Measurements from ENCODE around the gene PON2.
A peak's percentile ranks its signal among the peaks of the same experiment; 100 is the strongest.
"Not testable (repeated sequence)": the region's sequence is repeated elsewhere in the genome, so short reads cannot be mapped to it uniquely, and the experiment has no call there.

Gene PON2

DNA sequence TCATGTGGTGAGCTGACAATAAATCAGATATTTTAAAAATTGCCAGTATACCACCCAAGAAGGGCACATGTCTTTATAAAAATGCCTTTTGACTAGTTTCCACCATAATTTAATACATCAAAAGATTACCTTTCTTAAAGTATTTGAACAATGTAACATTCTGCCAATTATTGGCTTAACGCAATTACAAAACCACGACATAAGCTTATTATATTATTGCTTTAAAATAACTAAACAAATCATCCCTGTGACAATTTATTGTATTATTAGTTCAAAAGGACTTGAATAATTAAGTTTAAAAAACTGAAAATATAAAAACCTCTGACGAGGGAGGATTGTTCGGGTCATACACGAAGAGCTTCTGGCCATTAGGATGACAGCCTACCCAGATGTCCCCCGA lies 29.0 kb downstream of the PON2 start:
- no peak for DNase-seq (ENCODE audit: low read depth in 2 of 3, low spot score in 1 of 3)

DNA sequence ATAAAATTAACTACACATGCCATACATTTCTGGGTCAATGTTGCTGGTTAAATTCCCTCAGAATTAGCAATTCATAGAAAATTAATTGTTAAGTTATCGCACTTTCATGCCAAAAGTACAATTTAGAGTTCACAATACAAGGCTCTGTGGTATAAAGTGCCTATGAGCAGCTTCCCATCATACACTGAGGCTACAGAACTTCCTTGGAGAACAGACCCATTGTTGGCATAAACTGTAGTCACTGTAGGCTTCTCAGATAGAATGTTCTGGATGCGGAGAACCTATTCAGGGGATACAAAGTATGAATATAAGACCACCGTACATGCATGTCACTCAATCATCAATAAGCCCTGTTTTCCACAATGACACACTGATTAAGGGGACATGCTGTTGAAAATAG lies 29.6 kb downstream of the PON2 start:
- no peak for DNase-seq (ENCODE audit: low read depth in 2 of 3, low spot score in 1 of 3)

DNA sequence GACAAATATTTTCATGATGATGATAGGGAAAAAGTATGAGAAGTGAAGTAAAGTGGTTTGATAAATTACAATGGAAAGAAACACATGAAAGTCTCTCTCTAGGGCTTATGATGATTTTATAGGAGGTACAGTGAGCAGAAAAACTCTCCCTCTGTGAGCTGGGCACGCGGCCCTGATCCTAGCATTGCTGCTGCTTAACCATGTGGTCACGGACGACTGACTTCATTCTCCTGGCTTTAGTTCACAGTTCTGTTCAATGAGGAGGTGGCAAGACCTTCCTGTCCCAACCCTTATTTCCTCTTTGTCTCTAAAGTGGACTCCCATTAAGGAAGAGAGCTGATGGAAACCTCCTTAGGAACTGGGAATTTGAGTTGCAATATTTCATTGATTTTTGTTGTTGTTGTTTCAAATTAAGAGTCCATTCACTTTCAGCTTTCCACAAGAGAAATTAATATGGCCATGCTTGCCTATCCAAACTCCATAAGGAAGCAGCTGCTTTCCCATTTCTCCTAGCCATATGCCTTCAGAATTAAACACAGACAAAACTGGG lies 30.4 kb downstream of the PON2 start:
- no peak for DNase-seq (ENCODE audit: low read depth in 2 of 3, low spot score in 1 of 3)

DNA sequence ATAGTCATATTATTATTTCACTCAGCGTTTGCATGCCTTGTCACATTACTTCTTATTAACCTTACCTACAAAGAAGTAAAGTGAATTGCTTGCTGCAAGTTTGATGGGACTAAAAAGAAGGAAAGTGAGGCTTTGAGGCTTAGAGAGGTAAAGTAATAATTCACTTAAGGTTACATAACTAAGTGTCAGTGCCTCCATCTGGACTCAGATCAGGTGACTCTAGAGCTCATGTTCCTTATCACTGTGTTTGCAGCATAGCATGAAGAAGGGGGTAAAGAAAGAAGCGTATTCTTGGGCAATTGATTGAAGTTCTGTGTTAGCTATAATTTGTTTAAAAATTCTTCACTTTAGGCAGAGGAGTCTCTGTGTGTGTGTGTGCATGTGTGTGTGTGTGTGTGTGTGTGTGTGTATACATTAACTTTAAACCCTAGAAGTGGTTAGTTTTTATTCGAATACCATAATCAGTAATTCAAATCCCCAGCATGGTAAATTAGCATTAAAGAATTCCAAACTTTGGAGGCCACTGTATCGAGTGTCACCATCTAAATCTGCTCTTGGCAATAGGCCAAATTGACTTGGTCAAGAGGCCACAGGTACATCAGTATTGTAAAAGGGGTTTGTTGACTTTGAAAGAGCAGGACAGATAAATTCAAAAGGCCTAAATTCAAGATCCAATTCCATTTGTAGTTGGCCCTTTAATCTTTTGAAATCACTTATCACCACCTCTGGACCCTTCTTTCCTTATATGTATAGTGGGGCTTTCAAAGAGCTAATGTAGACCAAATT lies 36.5 kb downstream of the PON2 start:
- no peak for DNase-seq (ENCODE audit: low read depth in 2 of 3, low spot score in 1 of 3)

DNA sequence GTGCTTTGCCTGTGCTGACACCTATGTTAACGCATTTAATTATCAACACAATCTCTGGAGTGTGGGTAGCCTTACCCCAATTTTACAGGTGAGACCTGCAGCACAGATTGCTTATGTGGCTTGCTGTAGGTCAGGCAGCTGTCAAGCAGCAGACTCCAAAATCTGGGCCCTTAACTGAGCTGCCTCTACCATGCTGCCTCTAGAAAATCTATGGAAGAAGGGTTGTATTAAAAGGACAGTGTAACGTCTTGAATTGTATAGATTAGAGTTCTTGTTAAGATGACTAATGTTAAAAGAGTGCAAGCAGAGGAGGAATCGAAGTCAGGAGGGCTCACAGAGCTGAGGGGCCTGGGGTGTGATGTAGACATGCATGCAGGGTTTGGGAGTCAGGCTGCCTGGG lies 37.4 kb downstream of the PON2 start:
- DNase-seq (ENCODE audit: low read depth in 2 of 3, low spot score in 1 of 3), result no peak

DNA sequence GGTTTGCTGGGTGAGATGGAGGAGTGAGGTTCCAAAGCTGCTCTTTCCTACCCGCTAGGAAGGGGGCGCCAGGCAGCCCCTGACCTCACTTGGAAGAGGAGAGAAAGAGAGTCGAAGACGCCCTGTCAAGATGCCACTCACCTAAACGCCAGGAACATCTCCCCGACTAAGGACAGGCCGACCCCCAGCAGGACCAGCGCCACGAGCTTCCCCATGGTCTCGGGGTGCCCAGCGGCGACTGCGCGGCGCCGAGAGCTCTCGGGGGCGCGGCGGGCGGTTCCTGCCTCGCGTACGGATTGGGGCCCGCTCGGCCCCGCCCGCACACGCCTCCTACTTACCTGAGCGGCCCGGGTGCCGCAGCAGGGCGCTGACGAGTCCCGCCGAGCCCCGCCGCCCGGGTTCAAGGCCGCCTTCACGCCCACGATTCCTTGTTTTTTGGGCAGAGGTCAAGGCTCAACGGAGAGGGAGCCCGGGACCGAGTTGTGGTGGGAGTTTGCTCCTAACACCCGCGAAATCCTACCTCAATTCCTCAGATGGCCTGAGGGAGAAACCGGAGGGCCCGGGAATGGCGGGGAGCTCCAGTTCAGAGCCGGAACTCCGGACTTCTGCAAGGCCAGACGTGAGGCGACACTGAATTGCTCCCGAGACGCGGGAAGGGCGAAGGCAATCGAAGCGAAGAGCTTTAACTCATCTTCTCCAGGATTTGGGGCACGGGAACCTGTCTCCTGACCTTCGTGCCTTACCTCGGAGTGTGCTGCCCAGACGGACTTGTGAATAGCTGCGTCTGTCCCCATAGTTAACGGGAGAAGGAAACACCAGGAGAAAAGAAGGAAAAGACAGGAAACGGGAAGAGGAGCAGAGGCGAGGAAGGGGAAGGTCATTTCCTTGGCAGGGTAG lies 38.4 kb downstream of the PON2 start, which contains the start of gene PON3:
Gene PON3 (minus strand): TSS at position 240 of the 897 bp plus-strand sequence. CDS start 25 bp downstream, at position 215.
- DNase-seq (ENCODE audit: low read depth in 2 of 3, low spot score in 1 of 3), result peak in 2 of 3 donors; percentile 1 to 5

DNA sequence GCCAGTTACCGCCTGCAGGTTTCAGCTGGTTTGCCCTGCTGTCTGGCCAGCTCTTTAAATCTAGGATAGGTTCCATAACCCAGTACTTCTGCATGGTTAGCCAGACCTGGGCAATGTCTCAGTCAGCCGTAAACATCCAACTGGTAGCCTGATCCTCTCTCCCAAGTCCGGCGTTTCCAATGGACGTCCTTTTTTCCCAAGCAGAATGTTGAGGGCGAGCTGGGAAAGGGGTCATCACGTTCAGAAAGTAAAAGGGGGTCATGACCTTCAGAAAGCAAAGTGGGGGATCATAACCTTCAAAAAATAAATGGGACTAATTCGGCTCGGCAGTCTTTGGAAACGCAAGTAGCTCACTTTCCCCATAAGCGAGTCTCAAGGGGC lies 39.1 kb downstream of the PON2 start:
- no peak for DNase-seq (ENCODE audit: low read depth in 2 of 3, low spot score in 1 of 3)

DNA sequence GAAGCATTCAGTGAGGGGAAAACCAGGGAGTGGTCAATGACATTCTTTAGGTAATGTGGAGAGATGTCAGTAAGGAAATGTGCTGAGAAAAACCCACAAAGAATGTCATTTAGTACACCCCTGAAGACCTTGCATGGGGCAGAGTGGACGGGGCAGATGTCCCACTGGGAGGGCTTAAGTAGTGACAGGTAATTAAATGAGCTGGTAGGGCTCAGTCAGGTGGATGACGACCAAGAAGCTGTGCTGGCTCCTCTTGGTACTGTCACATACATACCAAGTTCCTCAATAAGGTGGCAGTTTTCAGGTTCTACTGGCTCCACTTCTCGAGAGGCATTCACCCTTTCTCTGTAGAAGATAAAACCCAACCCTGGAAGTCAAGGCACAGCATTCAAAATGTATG lies 40.5 kb downstream of the PON2 start:
- no peak for DNase-seq (ENCODE audit: low read depth in 2 of 3, low spot score in 1 of 3)

DNA sequence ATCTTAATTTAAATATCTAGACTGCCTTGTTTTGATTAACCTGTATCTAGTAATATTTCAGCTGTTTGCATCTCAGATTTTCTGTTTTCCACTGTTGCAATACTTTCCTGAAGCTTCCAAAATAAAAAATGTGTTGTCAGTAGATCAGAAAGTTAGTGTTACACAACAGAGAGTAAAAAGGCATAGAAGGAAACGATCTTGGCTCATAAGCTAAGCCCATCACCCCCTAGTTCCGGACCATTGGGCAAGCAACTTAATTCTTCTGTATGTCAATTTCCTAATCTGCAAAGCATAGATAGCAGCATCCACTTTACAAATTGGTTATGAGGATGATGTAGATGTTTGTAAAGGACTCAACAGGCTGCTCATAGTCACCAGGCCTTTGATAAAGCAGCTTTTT lies 43.1 kb downstream of the PON2 start:
- DNase-seq (ENCODE audit: low read depth in 2 of 3, low spot score in 1 of 3), result no peak

DNA sequence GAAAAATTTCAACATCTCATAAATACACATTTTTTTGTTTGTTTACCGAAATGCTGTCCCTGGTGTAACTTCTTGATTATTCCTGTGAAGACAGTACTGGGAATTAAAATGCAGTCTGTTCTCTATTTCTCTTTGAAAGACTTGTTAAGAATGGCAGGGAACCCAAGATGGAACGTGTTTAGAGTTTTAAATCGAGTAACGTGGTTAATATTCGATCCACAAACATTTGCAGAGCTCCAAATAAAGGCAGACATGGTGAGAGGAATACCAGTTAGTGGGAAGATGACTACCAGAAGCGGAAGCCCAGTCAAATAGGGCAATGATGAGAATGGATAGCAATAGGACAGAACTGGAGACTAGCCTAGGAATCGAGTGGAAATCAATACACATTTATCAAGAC lies 45.3 kb downstream of the PON2 start:
- no peak for DNase-seq (ENCODE audit: low read depth in 2 of 3, low spot score in 1 of 3)

DNA sequence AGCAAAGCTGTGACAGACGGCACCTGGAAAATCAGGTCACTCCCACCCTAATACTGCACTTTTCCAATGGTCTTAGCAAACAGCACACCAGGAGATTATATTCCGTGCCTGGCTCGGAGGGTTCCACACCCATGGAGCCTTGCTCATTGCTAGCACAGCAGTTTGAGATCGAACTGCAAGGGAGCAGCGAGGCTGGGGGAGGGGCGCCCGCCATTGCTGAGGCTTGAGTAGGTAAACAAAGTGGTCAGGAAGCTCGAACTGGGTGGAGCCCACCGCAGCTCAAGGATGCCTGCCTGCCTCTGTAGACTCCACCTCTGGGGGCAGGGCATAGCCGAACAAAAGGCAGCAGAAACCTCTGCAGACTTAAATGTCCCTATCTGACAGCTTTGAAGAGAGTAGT lies 55.4 kb downstream of the PON2 start:
- not testable (repeated sequence) for DNase-seq (ENCODE audit: low read depth in 2 of 3, low spot score in 1 of 3)

DNA sequence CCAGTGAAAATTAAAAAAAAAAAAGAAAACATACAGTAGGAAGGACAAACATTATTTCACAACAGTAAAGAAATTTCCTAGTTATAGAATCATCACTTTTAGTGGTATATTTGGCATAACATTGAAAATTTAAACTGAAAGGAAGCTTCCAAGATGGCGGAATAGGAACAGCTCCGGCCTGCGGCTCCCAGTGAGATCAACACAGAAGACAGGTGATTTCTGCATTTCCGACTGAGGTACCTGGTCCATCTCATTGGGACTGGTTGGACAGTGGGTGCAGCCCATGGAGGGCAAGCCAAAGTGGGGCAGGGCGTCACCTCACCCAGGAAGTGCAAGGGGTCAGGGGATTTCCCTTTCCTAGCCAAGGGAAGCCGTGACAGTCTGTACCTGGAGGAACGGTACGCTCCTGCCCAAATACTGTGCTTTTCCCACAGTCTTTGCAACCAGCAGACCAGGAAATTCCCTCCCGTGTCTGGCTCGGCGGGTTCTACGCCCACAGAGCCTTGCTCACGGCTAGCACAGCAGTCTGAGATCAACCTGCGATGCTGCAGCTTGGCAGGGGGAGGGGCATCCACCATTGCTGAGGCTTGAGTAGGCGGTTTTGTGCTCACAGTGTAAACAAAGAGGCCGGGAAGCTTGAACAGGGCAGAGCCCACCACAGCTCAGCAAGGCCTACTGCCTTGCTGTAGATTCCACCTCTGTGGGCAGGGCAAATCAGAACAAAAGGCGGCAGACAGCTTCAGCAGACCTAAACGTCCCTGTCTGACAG lies 58.0 kb downstream of the PON2 start:
- DNase-seq (ENCODE audit: low read depth in 2 of 3, low spot score in 1 of 3), result no peak

DNA sequence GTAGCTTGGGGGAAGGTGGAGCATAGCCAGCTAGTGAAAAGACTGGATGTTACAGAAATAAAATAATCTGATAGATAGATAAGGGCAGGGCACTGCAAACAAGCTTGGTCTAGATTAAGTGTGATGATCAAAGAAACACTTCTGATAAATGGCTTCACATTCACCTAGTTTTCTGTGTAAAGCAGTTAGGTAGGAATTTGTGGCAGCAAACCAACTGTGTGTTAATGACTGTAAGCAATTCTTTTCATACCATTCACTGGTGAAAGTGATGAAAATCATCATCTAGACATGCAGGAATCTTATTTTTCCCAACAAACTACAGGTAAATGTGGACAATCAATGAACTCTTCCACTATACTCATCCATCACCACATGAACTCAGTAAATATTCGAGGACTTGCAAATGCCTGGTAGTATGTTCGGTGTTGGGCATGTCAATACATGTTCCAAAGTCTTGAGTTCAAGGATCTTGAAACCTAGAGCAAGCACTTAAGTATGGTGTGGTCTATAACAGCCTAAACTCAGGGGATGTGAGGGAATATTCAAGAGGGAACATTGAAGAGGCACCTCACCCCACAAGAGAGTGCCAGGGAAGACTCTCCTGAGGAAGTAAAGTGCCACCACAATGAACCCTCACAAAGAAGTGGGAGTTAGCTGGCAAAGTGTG lies 59.1 kb downstream of the PON2 start:
- no peak for DNase-seq (ENCODE audit: low read depth in 2 of 3, low spot score in 1 of 3)

DNA sequence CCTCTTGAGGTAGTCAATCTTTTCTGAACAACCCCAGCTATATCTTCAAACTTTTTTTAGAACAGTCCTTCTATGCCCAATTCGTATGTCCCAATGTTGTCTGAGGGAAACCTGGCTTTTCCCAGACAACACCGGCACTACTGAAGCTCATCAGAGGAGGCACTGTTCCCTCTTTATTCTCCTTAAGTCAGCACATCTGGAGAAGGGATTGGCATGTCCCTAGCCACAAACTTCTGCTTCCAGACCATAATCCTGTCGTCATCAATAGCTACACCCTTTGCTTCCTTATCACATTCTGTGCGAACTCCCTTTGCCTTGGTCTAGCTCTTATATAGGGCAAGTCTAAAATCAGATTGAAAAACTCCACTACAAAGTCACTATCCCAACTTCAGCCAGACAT lies 61.5 kb downstream of the PON2 start:
- no peak for DNase-seq (ENCODE audit: low read depth in 2 of 3, low spot score in 1 of 3)

DNA sequence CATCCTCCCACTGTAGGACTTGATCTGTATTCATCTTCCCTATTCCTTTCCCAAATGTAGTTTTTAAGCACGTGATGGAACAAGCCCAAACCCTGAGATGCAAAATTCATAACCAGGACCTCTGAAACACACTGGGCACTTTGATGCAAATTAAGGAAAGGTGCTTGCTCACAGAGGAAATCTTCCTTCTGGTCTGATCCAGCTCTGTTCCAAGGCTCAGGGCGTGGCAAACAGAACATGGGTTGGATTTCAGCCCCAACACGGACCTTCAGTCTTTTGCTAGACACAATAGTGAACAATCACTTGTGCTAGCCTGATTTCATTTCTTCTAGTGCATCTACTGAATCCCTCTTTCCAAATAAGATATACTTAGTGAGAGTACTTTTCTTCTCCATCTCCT lies 66.6 kb downstream of the PON2 start:
- no peak for DNase-seq (ENCODE audit: low read depth in 2 of 3, low spot score in 1 of 3)

DNA sequence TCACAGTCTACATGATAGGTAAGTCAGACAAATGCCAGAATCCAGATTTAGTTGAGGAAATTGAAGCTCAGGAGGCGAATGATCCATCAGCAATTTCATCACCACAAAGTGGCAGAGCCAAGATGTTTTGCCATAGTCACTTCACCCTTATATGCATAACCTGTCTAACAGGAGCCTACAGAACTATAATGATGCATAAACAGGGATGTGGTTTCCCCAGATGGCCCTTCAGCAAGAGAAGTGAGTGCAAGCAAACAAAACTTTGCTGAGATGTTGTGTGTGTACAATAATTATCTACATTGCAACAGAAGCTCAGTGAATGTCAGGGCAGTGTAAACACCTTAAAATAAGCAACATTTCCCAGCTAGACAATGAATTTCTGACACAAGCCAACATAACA lies 67.2 kb downstream of the PON2 start:
- DNase-seq (ENCODE audit: low read depth in 2 of 3, low spot score in 1 of 3), result no peak

DNA sequence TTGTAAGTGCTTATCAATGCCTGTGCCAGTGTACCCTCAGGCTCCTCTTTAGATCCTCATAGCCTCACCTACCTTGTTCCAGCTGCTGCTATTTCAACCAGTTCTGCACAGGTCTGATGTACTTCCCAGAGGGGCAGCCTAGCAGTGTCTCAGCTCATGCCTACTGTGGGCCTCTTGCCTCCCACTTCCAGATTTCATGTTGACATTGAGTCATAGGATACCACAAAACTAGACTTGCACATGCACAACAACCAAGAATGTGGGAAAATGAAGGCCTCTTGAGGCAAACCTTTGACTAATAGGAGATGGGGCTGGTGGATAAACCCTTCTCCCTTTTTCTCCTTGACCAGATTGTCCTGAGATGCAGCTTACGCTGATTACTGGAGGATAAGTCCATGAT lies 69.7 kb downstream of the PON2 start:
- no peak for DNase-seq (ENCODE audit: low read depth in 2 of 3, low spot score in 1 of 3)

DNA sequence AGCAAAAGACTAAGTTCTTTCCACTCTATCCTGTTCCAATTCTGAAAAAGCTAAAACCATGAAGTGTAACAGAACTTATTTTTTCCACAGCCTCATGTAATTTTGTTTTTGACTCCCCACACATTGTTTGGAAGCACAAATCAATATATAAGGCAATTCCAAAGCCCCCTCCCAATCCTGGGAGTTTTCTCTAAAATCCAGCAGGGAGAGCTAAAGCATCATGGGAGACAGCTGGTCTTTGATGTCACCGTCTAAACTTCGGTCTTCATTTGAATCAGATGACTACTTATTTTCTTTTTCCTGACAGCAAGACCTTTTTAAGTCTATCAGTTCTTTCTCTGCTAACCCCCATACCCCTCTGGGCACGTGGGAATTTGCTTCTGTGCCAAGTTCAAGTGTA lies 77.2 kb downstream of the PON2 start:
- DNase-seq (ENCODE audit: low read depth in 2 of 3, low spot score in 1 of 3), result no peak

All from stimulated activated CD4-positive, alpha-beta T cell treated with anti-CD3 and anti-CD28 coated beads, Interleukin-12 subunit alpha, Interleukin-12 subunit beta, amount 100 ng/mL, for 48 hours (primary cell).